H1 (cell line): Measurements from ENCODE around the gene LRRC18. TPM values are rescaled to one million over a fixed set of nuclear protein-coding genes. Genes with fewer than 3 reads are reported as not detected.

ENCODE experiments used
- ATF2 ChIP-seq: IDR thresholded peaks from 2 replicates; pipeline ENCODE4 v1.6.1; 2012; ENCODE audit warnings: low read length, inconsistent platforms
- CBX8 ChIP-seq: fragments of 300-800, 300-1000 bp; sonication (generic); IDR thresholded peaks from 2 replicates; pipeline ENCODE4 v1.7.1; 2016; ENCODE audit warnings: low read depth, low read length, borderline replicate concordance
- CHD2 ChIP-seq: IDR thresholded peaks from 2 replicates; pipeline ENCODE4 v1.6.1; 2012; ENCODE audit warnings: low read length, improper control_type of control experiment
- KDM1A ChIP-seq: fragments of 200-600, 300-600 bp; sonication (generic); IDR thresholded peaks from 2 replicates; pipeline ENCODE4 v1.7.1; 2016; ENCODE audit warnings: mild to moderate bottlenecking, low read length, borderline replicate concordance
- KDM4A ChIP-seq: IDR thresholded peaks from one replicate; pipeline ENCODE4 v1.7.1; 2012; ENCODE audit warnings: low read depth, mild to moderate bottlenecking, moderate library complexity, low read length, inconsistent platforms; ENCODE audit not compliant: severe bottlenecking
- SIN3A ChIP-seq, 2 experiments: IDR thresholded peaks in 1 of 2; conservative IDR thresholded peaks in 1 of 2; 2 replicates each; pipeline ENCODE4 v1.6.1; 2011 to 2012; ENCODE audit warnings: low read length in 2 of 2, improper control_type of control experiment in 1 of 2, low read depth in 1 of 2, mild to moderate bottlenecking in 1 of 2
- polyA plus RNA-seq, 7 experiments: library from polyadenylated mRNA; depleted of rRNA in 3 of 7; stranded (reverse) in 5 of 7; unstranded in 2 of 7; fragments of >200 nt in 5 of 7; fragments of 200-250 nt in 2 of 7; gene quantifications; 1 replicate in 5 of 7; 2 replicates in 1 of 7; 4 replicates in 1 of 7; pipeline versions ENCODE4 v1.2.1 to v1.2.3, GENCODE V29; 2011 to 2013; ENCODE audit warnings: missing spikeins in 2 of 7, mixed read lengths in 2 of 7
- total RNA-seq: library from RNA; stranded (reverse); fragmentation: NEBNext Ultra II Directional; extraction: Animal tissue kit (Norgen Biotek cat#: 25700); gene quantifications from 2 replicates; pipeline ENCODE4 v1.2.1, GENCODE V29; 2021

Gene LRRC18
- total and polyA plus RNA-seq, 2 of the 8 experiments (the other 6 are each of a cell fraction or from before 2014, with no cell fraction given), result not detected

- TF ChIP-seq ATF2, result no peak
- TF ChIP-seq CHD2, result no peak
- TF ChIP-seq SIN3A (conservative IDR thresholded peaks at IDR 0.05 in 1 of 2, IDR thresholded peaks at IDR 0.05 in 1 of 2; ENCODE audit: low read depth in 1 of 2, low read length in 2 of 2), result no peak
- TF ChIP-seq KDM4A, result no peak
- TF ChIP-seq KDM1A, result no peak
- TF ChIP-seq CBX8, result no peak
Measured at GRCh38 chr10:48945441-48946130, 5.9 kb upstream of the LRRC18 start (continued).
